Peyer's patch (tissue), 4 donors: Measurements from ENCODE around the gene FMNL2. TPM values are rescaled to one million over a fixed set of nuclear protein-coding genes. Genes with fewer than 3 reads are reported as not detected.

Experiments
- DNase-seq, 3 donors: peaks; one replicate each; pipeline ENCODE4 v3.0.0-alpha.2; 2017 to 2019
- H3K27ac ChIP-seq, 4 donors: fragments of 200-600 bp; sonication (generic); one replicate each; pipeline ENCODE4 v1.5.1; 2016 to 2019
- H3K27me3 ChIP-seq, 2 donors: fragments of 200-600 bp; sonication (generic); one replicate each; pipeline ENCODE4 v1.5.1; 2019
- H3K36me3 ChIP-seq, 3 donors: fragments of 200-600 bp; sonication (generic); one replicate each; pipeline ENCODE4 v1.5.1; 2016 to 2019
- H3K4me1 ChIP-seq, 4 donors: fragments of 200-600 bp; sonication (generic); one replicate each; pipeline ENCODE4 v1.5.1; 2016 to 2019
- H3K4me3 ChIP-seq, 4 donors: fragments of 200-600 bp; sonication (generic); 1 replicate in 3 of 4; 2 replicates in 1 of 4; pipeline ENCODE4 v1.5.1; 2016 to 2019; ENCODE audit warnings: mild to moderate bottlenecking in 1 of 4
- H3K9me3 ChIP-seq, 4 donors: fragments of 200-600 bp; sonication (generic); one replicate each; pipeline ENCODE4 v1.5.1; 2016 to 2019; ENCODE audit warnings: mild to moderate bottlenecking in 1 of 4
- POLR2A ChIP-seq, 2 donors: fragments of 450-650 bp; IDR thresholded peaks; one replicate each; pipeline ENCODE4 v1.5.1; 2017; ENCODE audit warnings: antibody characterized with exemption in 2 of 2, mild to moderate bottlenecking in 2 of 2, moderate library complexity in 2 of 2
- total RNA-seq, 4 donors: library from RNA; depleted of rRNA; stranded (reverse); fragments of >200 nt; gene quantifications; one replicate each; pipeline ENCODE4 v1.1.0, GENCODE V29; 2016
- TF ChIP-seq, protein P1 (sequence below), 6 experiments: fragments of 450-650 bp in 4 of 6; fragments of 200-600 bp in 2 of 6; sonication (generic) in 1 of 6; IDR thresholded peaks; one replicate each; pipeline ENCODE4 v1.5.1; 2017 to 2019; ENCODE audit warnings: antibody characterized with exemption in 6 of 6, mild to moderate bottlenecking in 3 of 6, moderate library complexity in 1 of 6

Gene FMNL2
- total RNA-seq, 4 donors from 2014 or later: 7.5 to 52.0 (median 17.1) TPM

DNA sequence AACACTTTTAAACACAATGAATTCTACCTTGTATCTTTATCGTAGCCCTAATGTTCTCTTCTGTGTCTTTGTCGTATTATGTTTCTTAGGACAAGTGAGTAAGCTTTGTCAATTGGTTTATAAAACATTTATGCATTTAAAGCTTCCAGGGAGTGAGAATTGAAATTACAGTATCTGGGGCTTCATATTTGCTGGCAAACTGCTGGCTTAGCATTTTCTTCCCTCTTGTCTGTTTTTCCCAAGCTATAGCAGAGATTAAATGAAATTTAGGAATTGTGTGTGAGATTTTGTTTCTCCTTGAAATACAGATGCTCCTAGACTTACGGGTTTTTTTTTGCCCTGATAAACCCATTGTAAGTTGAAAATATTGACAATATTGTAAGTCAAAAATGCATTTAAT, 73.3 kb downstream of the FMNL2 start:
- H3K4me1 ChIP-seq: peaks cover 0 to 4% (median 0%) of the 10 kb centered on the region in 4 donors
- no peaks in the 10 kb centered on the region for H3K36me3 ChIP-seq
- H3K27ac ChIP-seq: no peak overlapping the region
- H3K9me3 ChIP-seq: no peaks in the 10 kb centered on the region
- H3K4me3 ChIP-seq: no peak overlapping the region
- DNase-seq: no peak
- TF ChIP-seq, protein P1, sequence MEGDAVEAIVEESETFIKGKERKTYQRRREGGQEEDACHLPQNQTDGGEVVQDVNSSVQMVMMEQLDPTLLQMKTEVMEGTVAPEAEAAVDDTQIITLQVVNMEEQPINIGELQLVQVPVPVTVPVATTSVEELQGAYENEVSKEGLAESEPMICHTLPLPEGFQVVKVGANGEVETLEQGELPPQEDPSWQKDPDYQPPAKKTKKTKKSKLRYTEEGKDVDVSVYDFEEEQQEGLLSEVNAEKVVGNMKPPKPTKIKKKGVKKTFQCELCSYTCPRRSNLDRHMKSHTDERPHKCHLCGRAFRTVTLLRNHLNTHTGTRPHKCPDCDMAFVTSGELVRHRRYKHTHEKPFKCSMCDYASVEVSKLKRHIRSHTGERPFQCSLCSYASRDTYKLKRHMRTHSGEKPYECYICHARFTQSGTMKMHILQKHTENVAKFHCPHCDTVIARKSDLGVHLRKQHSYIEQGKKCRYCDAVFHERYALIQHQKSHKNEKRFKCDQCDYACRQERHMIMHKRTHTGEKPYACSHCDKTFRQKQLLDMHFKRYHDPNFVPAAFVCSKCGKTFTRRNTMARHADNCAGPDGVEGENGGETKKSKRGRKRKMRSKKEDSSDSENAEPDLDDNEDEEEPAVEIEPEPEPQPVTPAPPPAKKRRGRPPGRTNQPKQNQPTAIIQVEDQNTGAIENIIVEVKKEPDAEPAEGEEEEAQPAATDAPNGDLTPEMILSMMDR (IDR thresholded peaks at IDR 0.05): no peak
- TF ChIP-seq POLR2A (IDR thresholded peaks at IDR 0.05): no peak
- H3K27me3 ChIP-seq: no peaks in the 10 kb centered on the region

DNA sequence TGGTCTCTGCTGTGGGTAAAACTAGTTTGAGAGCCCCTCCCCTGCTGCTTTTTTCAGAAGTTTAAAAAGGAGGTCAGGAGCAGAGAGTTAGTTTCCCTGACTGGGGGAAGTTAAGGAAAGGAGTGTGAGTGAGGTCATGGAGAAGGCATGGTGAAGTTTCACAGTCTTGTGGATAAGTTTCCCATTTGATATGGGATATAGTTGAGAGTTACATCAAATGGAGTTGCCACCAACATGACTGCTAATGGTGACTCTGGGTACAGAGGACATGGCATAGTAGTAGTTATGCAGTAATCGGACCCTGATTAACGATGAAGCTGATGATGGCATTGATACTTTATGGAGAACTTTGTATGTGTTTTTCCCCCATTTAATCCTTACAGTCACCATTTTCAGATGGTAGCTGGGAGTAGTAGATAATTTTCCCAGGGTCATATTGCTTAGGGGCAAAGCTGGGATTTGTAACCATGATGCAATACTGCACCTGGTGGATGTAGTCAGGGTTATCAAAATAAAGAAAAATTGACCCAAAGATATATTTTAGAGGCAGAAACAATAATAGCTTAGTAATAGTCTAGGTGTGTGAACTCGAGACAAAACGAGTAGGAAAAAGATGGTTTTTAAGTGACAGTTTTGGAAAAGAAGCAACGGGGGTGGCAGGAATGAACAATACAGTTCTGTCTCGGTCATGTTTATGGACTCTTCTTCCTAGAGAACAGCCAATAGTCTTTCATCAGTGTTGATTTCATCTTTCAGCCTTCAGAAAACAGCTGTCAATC, 74.6 kb downstream of the FMNL2 start:
- DNase-seq: no peak
- Histone ChIP-seq H3K27me3 (no peaks in the 10 kb centered on the region), H3K4me1 (peaks cover 0 to 3% (median 0%) of the 10 kb centered on the region in 4 donors), H3K27ac (no peak overlapping the region), H3K4me3 (no peak overlapping the region), H3K9me3 (no peaks in the 10 kb centered on the region), H3K36me3 (no peaks in the 10 kb centered on the region)
- TF ChIP-seq, protein P1 (IDR thresholded peaks at IDR 0.05): no peak
- TF ChIP-seq POLR2A (IDR thresholded peaks at IDR 0.05): no peak

DNA sequence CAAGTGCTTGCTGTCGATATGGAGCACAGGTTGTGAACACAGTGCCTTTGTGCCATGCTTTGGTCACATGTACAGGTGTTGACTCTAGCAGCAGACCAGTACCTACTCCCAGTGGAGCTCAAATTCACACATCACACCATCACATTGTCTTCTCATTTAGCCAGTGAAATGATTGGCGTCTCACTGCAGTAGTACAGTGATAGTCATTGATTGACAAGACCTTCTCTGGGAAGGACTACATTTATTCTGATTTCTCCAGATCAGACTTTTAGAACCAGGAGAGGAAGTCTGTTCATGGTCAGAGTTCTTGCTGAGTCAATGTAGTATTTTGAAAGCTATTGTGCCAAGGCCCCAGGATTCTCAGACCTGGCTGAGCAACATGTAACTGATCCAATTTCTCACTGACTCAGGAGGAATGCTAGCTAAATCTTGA, 75.2 kb downstream of the FMNL2 start:
- Histone ChIP-seq H3K36me3 (no peaks in the 10 kb centered on the region), H3K9me3 (no peaks in the 10 kb centered on the region), H3K4me1 (peaks cover 0 to 1% (median 0%) of the 10 kb centered on the region in 4 donors), H3K4me3 (no peak overlapping the region), H3K27me3 (no peaks in the 10 kb centered on the region), H3K27ac (no peak overlapping the region)
- DNase-seq: no peak
- TF ChIP-seq, protein P1 (IDR thresholded peaks at IDR 0.05): no peak
- no peak for TF ChIP-seq POLR2A (IDR thresholded peaks at IDR 0.05)

DNA sequence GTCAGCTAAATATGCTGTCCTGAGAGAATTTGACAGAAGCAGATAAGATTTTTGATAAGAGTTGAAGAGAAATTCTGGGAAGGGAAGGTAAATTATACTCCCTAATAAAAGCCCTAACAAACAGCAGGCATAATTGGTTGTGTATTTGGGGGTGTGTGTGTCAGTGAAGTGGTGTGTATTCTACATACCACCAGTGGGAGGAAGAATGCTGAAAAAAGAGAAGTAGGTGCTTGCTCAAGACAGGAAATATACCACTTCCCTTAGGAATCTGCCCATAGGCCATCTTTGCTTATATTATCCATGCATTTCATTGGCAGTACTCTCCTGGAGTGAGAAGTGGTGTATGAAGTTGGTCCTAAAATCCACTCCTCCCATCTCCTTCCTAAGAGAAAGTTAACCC, 76.2 kb downstream of the FMNL2 start:
- Histone ChIP-seq H3K9me3 (no peaks in the 10 kb centered on the region), H3K27me3 (no peaks in the 10 kb centered on the region), H3K4me3 (no peak overlapping the region), H3K36me3 (no peaks in the 10 kb centered on the region), H3K27ac (no peak overlapping the region), H3K4me1 (no peaks in the 10 kb centered on the region)
- no peak for DNase-seq
- TF ChIP-seq, protein P1 (IDR thresholded peaks at IDR 0.05): no peak
- TF ChIP-seq POLR2A (IDR thresholded peaks at IDR 0.05): no peak

DNA sequence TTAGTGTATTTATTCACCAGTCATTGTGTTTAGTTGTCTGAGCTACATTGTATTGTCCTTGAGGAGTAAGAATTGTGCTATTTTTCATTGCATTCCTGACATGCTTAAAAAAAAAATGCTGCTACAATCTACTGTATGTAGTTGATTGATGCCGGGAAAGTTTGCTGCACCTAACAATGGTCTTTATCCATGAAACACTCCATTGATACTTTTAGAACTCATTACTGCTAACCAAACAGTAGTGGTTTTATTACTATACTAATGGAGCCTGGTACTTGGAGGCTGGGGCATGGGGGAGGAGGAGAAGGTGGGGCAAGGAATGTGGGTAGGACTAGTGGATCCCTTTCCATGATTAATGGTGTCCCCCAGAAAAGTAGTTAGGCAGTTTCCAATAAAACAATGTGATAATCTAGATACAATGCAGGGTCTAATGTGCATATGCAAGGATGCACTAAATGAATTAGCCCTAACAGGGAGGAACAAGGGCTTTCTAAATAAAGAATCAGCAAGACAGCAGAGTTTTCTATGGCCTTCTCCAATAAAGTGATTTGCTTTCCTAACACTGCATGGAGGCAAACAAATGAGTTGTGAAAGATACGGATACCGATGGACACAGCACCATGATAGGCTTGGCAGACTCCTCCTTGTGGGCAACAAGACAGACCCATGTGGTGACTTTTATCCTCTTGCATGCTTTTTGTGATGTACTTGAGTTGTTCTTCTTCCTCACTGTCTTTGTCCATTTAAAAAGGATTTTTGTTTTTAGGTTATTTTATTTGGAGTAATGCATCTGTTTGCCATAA, 78.5 kb downstream of the FMNL2 start:
- Histone ChIP-seq H3K36me3 (no peaks in the 10 kb centered on the region), H3K4me1 (no peaks in the 10 kb centered on the region), H3K27me3 (no peaks in the 10 kb centered on the region), H3K4me3 (no peak overlapping the region), H3K9me3 (no peaks in the 10 kb centered on the region), H3K27ac (no peak overlapping the region)
- no peak for TF ChIP-seq POLR2A (IDR thresholded peaks at IDR 0.05)
- TF ChIP-seq, protein P1 (IDR thresholded peaks at IDR 0.05): no peak
- no peak for DNase-seq
